H9 (cell line): ENCODE measurements around the gene ARF1. TPM values are rescaled to one million over a fixed set of nuclear protein-coding genes. Genes with fewer than 3 reads are reported as not detected.

Experiments
- DNase-seq: peaks from one replicate; pipeline ENCODE4 v3.0.0-alpha.2; 2017
- H2AFZ ChIP-seq: one replicate; pipeline ENCODE4 v1.6.1; 2013; ENCODE audit warnings: mild to moderate bottlenecking, low read length, control low read depth, moderate library complexity
- H2AK5ac ChIP-seq: 2 replicates; pipeline ENCODE4 v1.6.1; 2013; ENCODE audit warnings: low read length, control low read depth, mixed read lengths; ENCODE audit not compliant: insufficient read length
- H2BK120ac ChIP-seq: one replicate; pipeline ENCODE4 v1.6.1; 2013; ENCODE audit warnings: low read depth, mild to moderate bottlenecking, low read length, control low read depth, inconsistent platforms; ENCODE audit not compliant: poor library complexity, severe bottlenecking
- H2BK12ac ChIP-seq: 2 replicates; pipeline ENCODE4 v1.6.1; 2013; ENCODE audit warnings: low read length, control low read depth, mixed read lengths, low read depth; ENCODE audit not compliant: insufficient read length
- H2BK15ac ChIP-seq: 2 replicates; pipeline ENCODE4 v1.6.1; 2013; ENCODE audit warnings: low read depth, low read length, control low read depth
- H2BK20ac ChIP-seq: one replicate; pipeline ENCODE4 v1.6.1; 2013; ENCODE audit warnings: low read depth, mild to moderate bottlenecking, low read length, control low read depth, inconsistent platforms; ENCODE audit not compliant: poor library complexity, severe bottlenecking
- H2BK5ac ChIP-seq: 2 replicates; pipeline ENCODE4 v1.6.1; 2013; ENCODE audit warnings: low read length, control low read depth, mixed read lengths; ENCODE audit not compliant: insufficient read length
- H3K14ac ChIP-seq: 2 replicates; pipeline ENCODE4 v1.6.1; 2013; ENCODE audit warnings: low read length, control low read depth; ENCODE audit not compliant: insufficient read depth
- H3K18ac ChIP-seq: 2 replicates; pipeline ENCODE4 v1.6.1; 2013; ENCODE audit warnings: low read depth, mild to moderate bottlenecking, mixed read lengths, low read length, control low read depth; ENCODE audit not compliant: insufficient read length
- H3K23ac ChIP-seq: 2 replicates; pipeline ENCODE4 v1.6.1; 2013; ENCODE audit warnings: low read length, control low read depth, mixed read lengths, low read depth; ENCODE audit not compliant: insufficient read length
- H3K23me2 ChIP-seq: 2 replicates; pipeline ENCODE4 v1.6.1; 2013; ENCODE audit warnings: low read depth, mild to moderate bottlenecking, mixed read lengths, low read length, control low read depth; ENCODE audit not compliant: insufficient read length, poor library complexity, severe bottlenecking
- H3K27ac ChIP-seq: 2 replicates; pipeline ENCODE4 v1.5.1; 2013; ENCODE audit warnings: low read length, control low read depth, mixed read lengths, low read depth; ENCODE audit not compliant: insufficient read length
- H3K27me3 ChIP-seq: 2 replicates; pipeline ENCODE4 v1.6.1; 2013; ENCODE audit warnings: low read length, control low read depth, inconsistent platforms; ENCODE audit not compliant: insufficient read depth
- H3K4ac ChIP-seq: 2 replicates; pipeline ENCODE4 v1.6.1; 2013; ENCODE audit warnings: low read depth, mild to moderate bottlenecking, control low read depth, inconsistent platforms, low read length, moderate library complexity
- H3K4me1 ChIP-seq: 2 replicates; pipeline ENCODE4 v1.6.1; 2013; ENCODE audit warnings: low read length, control low read depth, inconsistent platforms; ENCODE audit not compliant: insufficient read depth
- H3K4me2 ChIP-seq: 2 replicates; pipeline ENCODE4 v1.6.1; 2013; ENCODE audit warnings: low read length, control low read depth, mixed read lengths; ENCODE audit not compliant: insufficient read length, insufficient read depth
- H3K56ac ChIP-seq: 2 replicates; pipeline ENCODE4 v1.6.1; 2013; ENCODE audit warnings: low read depth, mild to moderate bottlenecking, mixed read lengths, low read length, control low read depth; ENCODE audit not compliant: insufficient read length
- H3K79me1 ChIP-seq: 2 replicates; pipeline ENCODE4 v1.6.1; 2013; ENCODE audit warnings: low read depth, mild to moderate bottlenecking, moderate library complexity, low read length, control low read depth, inconsistent platforms; ENCODE audit not compliant: insufficient read depth, poor library complexity, severe bottlenecking
- H3K79me2 ChIP-seq: 2 replicates; pipeline ENCODE4 v1.6.1; 2013; ENCODE audit warnings: low read length, control low read depth, inconsistent platforms; ENCODE audit not compliant: insufficient read depth
- H3K9ac ChIP-seq: 2 replicates; pipeline ENCODE4 v1.6.1; 2013; ENCODE audit warnings: low read length, control low read depth, mixed read lengths; ENCODE audit not compliant: insufficient read length; ENCODE audit errors: extremely low read depth
- H3K9me3 ChIP-seq: one replicate; pipeline ENCODE4 v1.6.1; 2013; ENCODE audit warnings: low read depth, low read length, inconsistent platforms; ENCODE audit not compliant: control insufficient read depth
- H3T11ph ChIP-seq: one replicate; pipeline ENCODE4 v1.6.1; 2013; ENCODE audit warnings: mild to moderate bottlenecking, low read length, control low read depth, inconsistent platforms
- H4K20me1 ChIP-seq: one replicate; pipeline ENCODE4 v1.6.1; 2013; ENCODE audit not compliant: control insufficient read depth, insufficient read length, insufficient read depth
- H4K5ac ChIP-seq: 2 replicates; pipeline ENCODE4 v1.6.1; 2013; ENCODE audit warnings: low read depth, mild to moderate bottlenecking, mixed read lengths, low read length, control low read depth; ENCODE audit not compliant: insufficient read length
- H4K8ac ChIP-seq: replicated peaks from 2 replicates; pipeline ENCODE4 v1.6.1; 2013; ENCODE audit warnings: low read length, control low read depth, mixed read lengths, low read depth; ENCODE audit not compliant: insufficient read length
- H4K91ac ChIP-seq: 2 replicates; pipeline ENCODE4 v1.6.1; 2013; ENCODE audit warnings: low read depth, mild to moderate bottlenecking, moderate library complexity, mixed read lengths, low read length, control low read depth; ENCODE audit not compliant: insufficient read length
- H3K27ac Mint-ChIP-seq, 3 experiments: 2 replicates in 2 of 3; 3 replicates in 1 of 3; pipeline ENCODE4 v1.8.0; 2020 to 2021; ENCODE audit warnings: mixed read lengths in 3 of 3, mild to moderate bottlenecking in 1 of 3, moderate library complexity in 1 of 3
- H3K27me3 Mint-ChIP-seq: 2 replicates; pipeline ENCODE4 v1.8.0; 2021; ENCODE audit warnings: low read depth, mild to moderate bottlenecking, moderate library complexity, mixed read lengths
- H3K36me3 Mint-ChIP-seq, 3 experiments: 2 replicates in 2 of 3; 3 replicates in 1 of 3; pipeline ENCODE4 v1.8.0; 2020 to 2021; ENCODE audit warnings: low read depth in 3 of 3, mixed read lengths in 3 of 3; ENCODE audit not compliant: insufficient read depth in 1 of 3
- H3K4me1 Mint-ChIP-seq, 2 experiments: 2 replicates each; pipeline ENCODE4 v1.8.0; 2020; ENCODE audit warnings: mixed read lengths in 2 of 2
- H3K4me3 Mint-ChIP-seq, 2 experiments: 2 replicates in 1 of 2; 3 replicates in 1 of 2; pipeline ENCODE4 v1.8.0; 2020 to 2021; ENCODE audit warnings: mild to moderate bottlenecking in 2 of 2, mixed read lengths in 2 of 2, moderate library complexity in 1 of 2
- H3K9me3 Mint-ChIP-seq, 2 experiments: 2 replicates in 1 of 2; 3 replicates in 1 of 2; pipeline ENCODE4 v1.8.0; 2020; ENCODE audit warnings: mild to moderate bottlenecking in 2 of 2, mixed read lengths in 2 of 2, moderate library complexity in 1 of 2
- CTCF ChIP-seq: fragments of 200-600 bp; sonication (generic); conservative IDR thresholded peaks from 3 replicates; pipeline ENCODE4 v1.8.0; 2021; ENCODE audit warnings: antibody characterized with exemption, mild to moderate bottlenecking
- WGBS: extraction: QIAGEN DNeasy Blood & Tissue Kit; methylation state at CpG from one replicate; pipeline ENCODE4 v1.1.7; 2013; ENCODE audit warnings: missing lambda C conversion rate, low lambda C conversion rate, mixed read lengths; ENCODE audit not compliant: insufficient read length; ENCODE audit errors: extremely low coverage; 5-methylcytosine and 5-hydroxymethylcytosine counted together
- total RNA-seq: library from RNA; stranded (reverse); gene quantifications from 2 replicates; pipeline ENCODE4 v1.2.1, GENCODE V29; 2021

ARF1 gene
- total RNA-seq, 1 experiment from 2014 or later, result 258 TPM

GRCh38 chr1:228063251-228064191 lies 19.0 kb upstream of the ARF1 start:
- Histone ChIP-seq H4K8ac (no peak overlapping the region), H3K79me1 (no peaks in the 10 kb centered on the region), H2BK20ac (no peak overlapping the region), H2AFZ (no peak overlapping the region), H3K23ac (no peak overlapping the region), H4K91ac (no peak overlapping the region), H3K56ac (no peak overlapping the region), H3K4me2 (no peak overlapping the region), H3K79me2 (no peaks in the 10 kb centered on the region), H3K9me3 (no peaks in the 10 kb centered on the region), H3T11ph (no peak overlapping the region), H3K27me3 (peaks cover 36% of the 10 kb centered on the region), H2AK5ac (no peak overlapping the region), H3K23me2 (peaks cover 19% of the 10 kb centered on the region), H4K20me1 (no peaks in the 10 kb centered on the region), H3K4me1 (no peaks in the 10 kb centered on the region), H2BK15ac (no peak overlapping the region), H3K14ac (no peak overlapping the region; the same call in 1 of the 2 replicates), H2BK5ac (no peak overlapping the region), H3K27ac (no peak overlapping the region), H2BK12ac (no peak overlapping the region), H2BK120ac (no peak overlapping the region), H4K5ac (no peak overlapping the region), H3K9ac (no peak overlapping the region), H3K18ac (no peak overlapping the region), H3K4ac (no peak overlapping the region)
- no peak for DNase-seq
- H3K9me3 Mint-ChIP-seq, result no peaks in the 10 kb centered on the region; a peak in 1 of 5 replicates
- no CpG with 5 or more reads among the region's 15 CpGs for WGBS
- TF ChIP-seq CTCF, result no peak
- no peak overlapping the region; a peak in 1 of 5 replicates for H3K4me3 Mint-ChIP-seq
- no peak overlapping the region for H3K27ac Mint-ChIP-seq
- H3K36me3 Mint-ChIP-seq, result no peaks in the 10 kb centered on the region; a peak in 1 of 7 replicates
- H3K4me1 Mint-ChIP-seq, result peaks cover 5 to 7% of the 10 kb centered on the region in 2 experiments; a peak in 3 of 4 replicates
- H3K27me3 Mint-ChIP-seq, result peaks cover 86% of the 10 kb centered on the region
